Mucosa of rectum (tissue), 2 donors: ENCODE results near the gene HRH3.

Experiments
- H3K27ac ChIP-seq, 2 donors: one replicate each; pipeline ENCODE4 v1.7.0; 2013; ENCODE audit warnings: inconsistent platforms in 2 of 2, low read depth in 2 of 2, low read length in 2 of 2
- H3K27me3 ChIP-seq, 2 donors: one replicate each; pipeline ENCODE4 v1.7.0; 2013; ENCODE audit warnings: low read length in 2 of 2; ENCODE audit not compliant: control insufficient read depth in 2 of 2, insufficient read depth in 2 of 2
- H3K36me3 ChIP-seq, 2 donors: one replicate each; pipeline ENCODE4 v1.7.0; 2013; ENCODE audit warnings: low read length in 2 of 2; ENCODE audit not compliant: control insufficient read depth in 2 of 2, insufficient read depth in 2 of 2
- H3K4me1 ChIP-seq, 2 donors: one replicate each; pipeline ENCODE4 v1.7.0; 2013; ENCODE audit warnings: low read length in 2 of 2, mild to moderate bottlenecking in 1 of 2; ENCODE audit not compliant: control insufficient read depth in 2 of 2, insufficient read depth in 2 of 2
- H3K4me3 ChIP-seq, 2 donors: one replicate each; pipeline ENCODE4 v1.7.0; 2013; ENCODE audit warnings: low read length in 2 of 2
- H3K9ac ChIP-seq, 2 donors: one replicate each; pipeline ENCODE4 v1.7.0; 2013; ENCODE audit warnings: low read length in 2 of 2, low read depth in 1 of 2, mild to moderate bottlenecking in 1 of 2
- H3K9me3 ChIP-seq, 2 donors: one replicate each; pipeline ENCODE4 v1.7.0; 2013; ENCODE audit warnings: low read length in 2 of 2; ENCODE audit not compliant: control insufficient read depth in 2 of 2
- donor health status: healthy.
- donor health status: Normal muscosa, but diverticular disease.

HRH3 gene

DNA sequence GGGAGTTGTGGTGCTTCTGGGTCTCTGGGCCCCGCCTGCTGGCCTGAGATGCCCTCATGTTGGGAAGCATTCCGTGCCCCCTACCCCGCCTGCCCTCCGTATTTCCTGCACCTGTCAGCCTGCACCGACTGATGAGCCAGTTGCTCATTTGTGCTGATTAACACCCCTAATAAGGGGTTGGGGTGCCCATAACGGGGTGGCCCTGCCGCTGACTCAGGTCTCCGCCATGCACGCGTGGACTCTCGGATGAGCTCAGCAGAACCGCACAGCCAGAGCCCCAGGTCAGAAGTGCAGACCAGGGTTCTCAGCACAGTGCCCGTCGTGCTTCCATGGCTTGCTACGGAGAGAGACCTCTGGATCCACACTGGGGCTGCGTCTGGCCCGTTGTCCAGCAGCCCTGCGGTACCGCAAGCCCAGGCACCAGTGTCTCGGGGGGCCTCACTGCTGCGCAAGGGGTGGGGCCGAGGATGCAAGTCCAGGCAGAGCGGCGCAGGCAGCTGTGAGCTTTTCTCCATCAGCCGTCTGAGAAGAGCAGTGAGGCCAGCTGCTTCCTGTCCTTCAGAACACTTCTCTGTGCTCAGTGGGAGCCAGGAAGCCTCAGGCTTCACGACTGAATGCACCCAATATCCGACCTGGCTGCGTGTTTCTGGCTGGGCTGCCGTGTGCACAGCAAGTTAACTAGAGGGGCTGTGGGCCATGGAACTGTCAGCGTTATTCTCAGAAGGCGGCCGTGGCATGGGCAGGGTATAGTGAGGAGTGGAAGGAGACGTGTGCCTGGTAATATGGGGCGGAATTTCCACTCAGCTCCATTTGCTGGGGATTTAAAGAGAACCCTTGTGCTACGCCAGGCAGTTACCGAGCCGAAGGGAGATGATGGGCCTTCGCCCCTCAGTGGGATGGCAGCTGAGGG is 18.6 kb downstream of the HRH3 start:
- H3K36me3 ChIP-seq = peaks cover 40 to 44% of the 10 kb centered on the region in 2 donors
- H3K27ac ChIP-seq = no peak overlapping the region
- no peak overlapping the region for H3K9ac ChIP-seq
- no peak overlapping the region for H3K4me3 ChIP-seq
- H3K4me1 ChIP-seq = no peaks in the 10 kb centered on the region
- no peaks in the 10 kb centered on the region for H3K9me3 ChIP-seq
- H3K27me3 ChIP-seq = no peaks in the 10 kb centered on the region

DNA sequence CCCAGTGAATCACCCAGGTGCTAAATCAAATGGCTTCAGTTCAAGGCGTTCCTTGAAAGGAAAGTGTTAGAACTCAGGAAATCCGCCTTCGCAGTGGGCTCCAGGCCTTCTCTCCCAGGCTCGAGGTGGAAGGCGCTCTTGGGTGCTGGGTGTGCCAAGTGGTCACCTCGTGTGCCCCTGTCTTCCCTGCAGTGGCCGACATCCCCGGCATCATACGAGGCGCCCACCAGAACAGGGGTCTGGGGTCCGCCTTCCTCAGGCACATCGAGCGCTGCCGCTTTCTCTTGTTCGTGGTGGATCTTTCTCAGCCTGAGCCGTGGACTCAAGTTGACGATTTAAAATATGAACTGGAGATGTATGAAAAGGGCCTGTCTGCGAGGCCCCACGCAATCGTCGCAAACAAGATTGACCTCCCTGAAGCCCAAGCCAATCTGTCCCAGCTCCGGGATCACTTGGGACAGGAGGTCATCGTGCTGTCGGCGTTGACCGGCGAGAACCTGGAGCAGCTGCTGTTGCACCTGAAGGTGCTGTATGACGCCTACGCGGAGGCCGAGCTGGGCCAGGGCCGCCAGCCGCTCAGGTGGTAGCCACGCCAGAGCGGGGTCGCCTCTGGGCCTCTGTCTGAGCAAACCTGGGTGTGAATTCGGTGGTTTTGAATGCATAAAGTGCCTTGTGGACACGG is 19.4 kb downstream of the HRH3 start:
- Histone ChIP-seq H3K27ac (no peak overlapping the region), H3K4me3 (no peak overlapping the region), H3K36me3 (peaks cover 42 to 48% of the 10 kb centered on the region in 2 donors), H3K9me3 (no peaks in the 10 kb centered on the region), H3K9ac (no peak overlapping the region), H3K27me3 (no peaks in the 10 kb centered on the region), H3K4me1 (no peaks in the 10 kb centered on the region)

DNA sequence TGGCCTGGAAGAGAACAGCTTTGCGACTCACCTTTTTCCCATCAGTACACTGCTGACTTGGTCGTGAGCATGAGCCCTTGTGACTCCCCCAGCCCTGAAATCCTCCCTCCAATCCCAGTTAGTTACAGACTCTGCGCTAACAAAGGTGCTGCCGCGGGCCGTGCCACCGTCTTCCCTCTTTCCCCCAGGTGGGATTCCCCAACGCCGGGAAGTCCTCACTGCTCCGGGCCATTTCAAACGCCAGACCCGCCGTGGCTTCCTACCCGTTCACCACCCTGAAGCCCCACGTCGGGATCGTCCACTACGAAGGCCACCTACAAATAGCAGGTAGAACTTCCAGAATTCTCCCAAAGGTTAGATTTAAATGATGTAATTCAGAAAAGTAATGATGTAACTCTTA is 21.1 kb downstream of the HRH3 start:
- Histone ChIP-seq H3K9me3 (no peaks in the 10 kb centered on the region), H3K4me1 (no peaks in the 10 kb centered on the region), H3K27me3 (no peaks in the 10 kb centered on the region), H3K4me3 (no peak overlapping the region), H3K27ac (no peak overlapping the region), H3K9ac (no peak overlapping the region), H3K36me3 (peaks cover 44 to 55% of the 10 kb centered on the region in 2 donors)

DNA sequence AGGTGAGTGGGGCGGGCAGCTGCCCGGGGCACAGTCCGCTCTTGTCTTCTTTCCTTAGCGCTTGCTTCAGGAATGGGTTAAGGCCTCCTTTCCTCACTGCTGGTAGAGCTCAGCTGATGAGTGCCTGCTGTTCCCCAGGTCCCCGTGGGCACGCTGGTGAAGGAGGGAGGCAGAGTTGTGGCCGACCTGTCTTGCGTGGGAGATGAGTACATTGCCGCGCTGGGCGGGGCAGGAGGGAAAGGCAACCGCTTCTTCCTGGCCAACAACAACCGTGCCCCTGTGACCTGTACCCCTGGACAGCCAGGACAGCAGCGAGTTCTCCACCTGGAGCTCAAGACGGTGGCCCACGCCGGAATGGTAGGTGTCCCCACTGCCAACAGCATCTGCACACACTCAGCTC is 21.6 kb downstream of the HRH3 start:
- Histone ChIP-seq H3K9ac (no peak overlapping the region), H3K27me3 (no peaks in the 10 kb centered on the region), H3K36me3 (peaks cover 47 to 56% of the 10 kb centered on the region in 2 donors), H3K4me1 (no peaks in the 10 kb centered on the region), H3K27ac (no peak overlapping the region), H3K9me3 (no peaks in the 10 kb centered on the region), H3K4me3 (no peak overlapping the region)

DNA sequence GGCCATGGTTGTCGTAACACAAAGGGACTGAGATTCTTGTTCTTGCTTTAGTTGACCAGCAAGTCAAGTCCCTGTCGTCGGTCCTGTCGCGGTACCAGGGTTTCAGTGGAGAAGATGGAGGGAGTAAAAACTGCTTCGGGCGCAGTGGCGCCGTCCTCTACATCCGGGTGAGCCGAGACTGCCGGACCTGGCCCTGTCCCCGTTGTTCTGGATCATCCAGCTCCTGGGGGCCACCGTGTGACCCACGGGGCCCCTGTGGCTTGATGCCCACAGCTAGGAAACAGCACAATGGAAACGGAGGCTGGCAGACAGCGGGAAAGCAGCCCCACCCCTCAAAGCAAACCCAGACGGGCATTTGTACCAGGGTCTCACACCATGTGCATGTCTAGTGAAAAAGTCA is 22.3 kb downstream of the HRH3 start:
- H3K9me3 ChIP-seq = no peaks in the 10 kb centered on the region
- no peak overlapping the region for H3K9ac ChIP-seq
- H3K4me1 ChIP-seq = no peaks in the 10 kb centered on the region
- peaks cover 49 to 55% of the 10 kb centered on the region in 2 donors for H3K36me3 ChIP-seq
- H3K4me3 ChIP-seq = no peak overlapping the region
- no peak overlapping the region for H3K27ac ChIP-seq
- no peaks in the 10 kb centered on the region for H3K27me3 ChIP-seq

DNA sequence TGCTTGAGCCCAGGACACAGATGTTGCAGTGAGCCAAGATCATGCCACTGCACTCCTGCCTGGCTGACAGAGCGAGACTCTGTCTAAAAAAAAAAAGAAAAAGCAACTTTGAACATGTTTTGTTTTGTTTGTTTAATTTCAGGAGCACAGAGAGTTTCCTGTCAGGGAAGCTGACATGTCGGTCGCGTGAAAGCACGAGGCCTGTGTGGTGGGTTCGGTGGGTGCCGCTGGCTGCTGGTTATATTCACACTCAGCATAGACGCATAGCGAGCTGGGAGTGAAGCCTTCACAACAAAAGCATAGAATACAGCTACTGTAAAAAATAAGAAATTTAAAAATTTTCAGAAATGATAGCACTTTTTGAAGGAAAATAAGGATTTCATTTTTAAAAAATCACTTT is 22.8 kb downstream of the HRH3 start:
- Histone ChIP-seq H3K27me3 (no peaks in the 10 kb centered on the region), H3K27ac (no peak overlapping the region), H3K36me3 (peaks cover 49 to 55% of the 10 kb centered on the region in 2 donors), H3K9me3 (no peaks in the 10 kb centered on the region), H3K9ac (no peak overlapping the region), H3K4me1 (no peaks in the 10 kb centered on the region), H3K4me3 (no peak overlapping the region)

DNA sequence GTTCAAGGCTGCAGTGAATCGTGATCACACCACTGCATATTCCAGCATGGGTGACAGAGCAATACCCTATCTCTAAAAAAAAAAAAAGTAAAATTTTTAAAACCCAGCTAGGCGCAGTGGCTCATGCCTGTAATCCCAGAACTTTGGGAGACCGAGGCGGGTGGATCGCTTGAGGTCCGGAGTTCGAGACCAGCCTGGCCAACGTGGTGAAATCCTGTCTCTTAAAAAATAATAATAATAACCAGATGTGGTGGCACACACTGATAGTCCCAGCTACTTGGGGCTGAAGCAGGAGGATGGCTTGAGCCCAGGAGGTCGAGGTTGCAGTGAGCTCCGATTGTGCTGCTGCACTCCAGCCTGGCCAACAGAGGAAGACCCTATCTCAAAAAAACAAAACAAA is 23.8 kb downstream of the HRH3 start:
- H3K9me3 ChIP-seq = no peaks in the 10 kb centered on the region
- no peak overlapping the region for H3K4me3 ChIP-seq
- no peaks in the 10 kb centered on the region for H3K4me1 ChIP-seq
- H3K36me3 ChIP-seq = peaks cover 41 to 48% of the 10 kb centered on the region in 2 donors
- H3K27me3 ChIP-seq = no peaks in the 10 kb centered on the region
- no peak overlapping the region for H3K27ac ChIP-seq
- no peak overlapping the region for H3K9ac ChIP-seq

DNA sequence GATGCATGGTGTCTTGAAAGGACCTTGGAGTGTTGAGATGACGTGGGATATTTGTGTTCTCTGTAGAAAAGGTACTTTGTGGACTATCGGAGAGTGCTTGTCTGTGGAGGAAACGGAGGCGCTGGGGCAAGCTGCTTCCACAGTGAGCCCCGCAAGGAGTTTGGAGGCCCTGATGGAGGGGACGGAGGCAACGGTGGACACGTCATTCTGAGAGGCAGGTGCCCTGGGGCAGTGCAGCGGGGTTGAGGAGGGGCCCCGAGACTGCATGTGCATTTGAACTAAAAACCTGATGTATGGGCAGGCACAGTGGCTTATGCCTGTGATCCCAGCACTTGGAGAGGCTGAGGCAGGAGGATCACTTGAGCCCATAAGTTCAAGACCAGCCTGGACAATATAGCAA is 24.3 kb downstream of the HRH3 start:
- Histone ChIP-seq H3K9ac (no peak overlapping the region), H3K27ac (no peak overlapping the region), H3K4me1 (no peaks in the 10 kb centered on the region), H3K36me3 (peaks cover 36 to 46% of the 10 kb centered on the region in 2 donors), H3K27me3 (no peaks in the 10 kb centered on the region), H3K4me3 (no peak overlapping the region), H3K9me3 (no peaks in the 10 kb centered on the region)

DNA sequence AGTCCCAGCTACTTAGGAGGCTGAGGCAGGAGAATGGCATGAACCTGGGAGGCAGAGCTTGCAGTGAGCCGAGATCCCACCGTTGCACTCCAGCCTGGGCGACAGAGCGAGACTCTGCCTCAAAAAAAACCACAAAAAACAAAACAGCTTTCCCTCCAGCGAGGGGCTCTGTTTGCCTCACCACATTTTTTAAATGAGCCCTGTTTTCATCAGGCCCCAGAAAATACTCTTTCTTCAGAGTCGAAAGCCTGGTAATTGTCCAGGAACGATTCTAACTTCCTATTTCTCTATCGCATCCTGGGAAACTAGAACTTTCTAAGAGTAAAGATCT is 25.0 kb downstream of the HRH3 start:
- Histone ChIP-seq H3K36me3 (peaks cover 30 to 39% of the 10 kb centered on the region in 2 donors), H3K9me3 (no peaks in the 10 kb centered on the region), H3K4me1 (no peaks in the 10 kb centered on the region), H3K9ac (no peak overlapping the region), H3K4me3 (no peak overlapping the region), H3K27ac (no peak overlapping the region), H3K27me3 (no peaks in the 10 kb centered on the region)
